ENCODE results near the gene USP44.

- TF ChIP-seq, protein P1, sequence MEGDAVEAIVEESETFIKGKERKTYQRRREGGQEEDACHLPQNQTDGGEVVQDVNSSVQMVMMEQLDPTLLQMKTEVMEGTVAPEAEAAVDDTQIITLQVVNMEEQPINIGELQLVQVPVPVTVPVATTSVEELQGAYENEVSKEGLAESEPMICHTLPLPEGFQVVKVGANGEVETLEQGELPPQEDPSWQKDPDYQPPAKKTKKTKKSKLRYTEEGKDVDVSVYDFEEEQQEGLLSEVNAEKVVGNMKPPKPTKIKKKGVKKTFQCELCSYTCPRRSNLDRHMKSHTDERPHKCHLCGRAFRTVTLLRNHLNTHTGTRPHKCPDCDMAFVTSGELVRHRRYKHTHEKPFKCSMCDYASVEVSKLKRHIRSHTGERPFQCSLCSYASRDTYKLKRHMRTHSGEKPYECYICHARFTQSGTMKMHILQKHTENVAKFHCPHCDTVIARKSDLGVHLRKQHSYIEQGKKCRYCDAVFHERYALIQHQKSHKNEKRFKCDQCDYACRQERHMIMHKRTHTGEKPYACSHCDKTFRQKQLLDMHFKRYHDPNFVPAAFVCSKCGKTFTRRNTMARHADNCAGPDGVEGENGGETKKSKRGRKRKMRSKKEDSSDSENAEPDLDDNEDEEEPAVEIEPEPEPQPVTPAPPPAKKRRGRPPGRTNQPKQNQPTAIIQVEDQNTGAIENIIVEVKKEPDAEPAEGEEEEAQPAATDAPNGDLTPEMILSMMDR (IDR thresholded peaks at IDR 0.05), result no peak
- TF ChIP-seq POLR2A (IDR thresholded peaks at IDR 0.05), result no peak
These were observed 66.8 kb downstream of the USP44 start for GRCh38 chr12:95484524-95484923.

Measured in heart left ventricle (tissue), 13 donors.